ENCODE measurements around the gene NSUN7.

The NSUN7 gene

GRCh38 chr4:40788331-40788730 lies 38.6 kb downstream of the NSUN7 start:
- DNase-seq (ENCODE audit: low read depth, low spot score), result no peak
- no peak overlapping the region for H3K4me3 ChIP-seq (ENCODE audit: insufficient read length, low read depth)
- H3K4me1 ChIP-seq (ENCODE audit: insufficient read depth, insufficient read length), result no peaks in the 10 kb centered on the region
- TF ChIP-seq ZNF274 (IDR thresholded peaks at IDR 0.05; ENCODE audit: low read depth, low read length) (no peak), SUZ12 (IDR thresholded peaks at IDR 0.05; ENCODE audit: extremely low read depth, insufficient read depth, insufficient read length) (no peak), YY1 (IDR thresholded peaks at IDR 0.05; ENCODE audit: insufficient read depth, insufficient read length) (no peak)
- no peaks in the 10 kb centered on the region for H3K36me3 ChIP-seq (ENCODE audit: insufficient read depth, insufficient read length, low read length)
- H3K9ac ChIP-seq (ENCODE audit: insufficient read length, low read depth), result no peak overlapping the region
- no peaks in the 10 kb centered on the region for H3K27me3 ChIP-seq (ENCODE audit: insufficient read depth, insufficient read length)
- H3K9me3 ChIP-seq (ENCODE audit: insufficient read depth, low read length), result no peaks in the 10 kb centered on the region

DNA sequence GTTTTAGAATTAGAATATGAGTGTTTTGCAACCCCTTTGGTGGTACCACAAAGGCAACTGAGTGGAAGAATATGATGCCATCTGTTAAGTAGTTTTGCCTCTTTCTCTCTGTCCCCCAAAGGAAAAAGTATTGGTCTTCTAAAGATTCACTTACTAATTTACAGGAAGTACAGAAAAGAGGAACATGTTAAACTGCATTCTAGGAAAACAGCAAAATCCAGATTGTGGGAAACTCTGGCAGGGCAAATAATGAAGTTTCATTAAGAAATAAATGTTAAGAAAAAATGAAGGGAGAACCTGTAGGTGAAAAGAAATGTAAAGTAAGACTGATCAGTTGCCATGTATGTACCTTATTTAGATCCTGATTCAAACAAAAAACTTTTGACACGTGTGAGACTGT lies 39.3 kb downstream of the NSUN7 start:
- Histone ChIP-seq H3K27me3 (ENCODE audit: insufficient read depth, insufficient read length) (no peaks in the 10 kb centered on the region), H3K9me3 (ENCODE audit: insufficient read depth, low read length) (no peaks in the 10 kb centered on the region), H3K9ac (ENCODE audit: insufficient read length, low read depth) (no peak overlapping the region), H3K4me3 (ENCODE audit: insufficient read length, low read depth) (no peak overlapping the region), H3K4me1 (ENCODE audit: insufficient read depth, insufficient read length) (no peaks in the 10 kb centered on the region), H3K36me3 (ENCODE audit: insufficient read depth, insufficient read length, low read length) (no peaks in the 10 kb centered on the region)
- TF ChIP-seq SUZ12 (IDR thresholded peaks at IDR 0.05; ENCODE audit: extremely low read depth, insufficient read depth, insufficient read length) (no peak), YY1 (IDR thresholded peaks at IDR 0.05; ENCODE audit: insufficient read depth, insufficient read length) (no peak), ZNF274 (IDR thresholded peaks at IDR 0.05; ENCODE audit: low read depth, low read length) (no peak)
- DNase-seq (ENCODE audit: low read depth, low spot score), result no peak

- Histone ChIP-seq H3K27me3 (ENCODE audit: insufficient read depth, insufficient read length) (no peaks in the 10 kb centered on the region), H3K4me1 (ENCODE audit: insufficient read depth, insufficient read length) (no peaks in the 10 kb centered on the region), H3K9me3 (ENCODE audit: insufficient read depth, low read length) (no peaks in the 10 kb centered on the region), H3K36me3 (ENCODE audit: insufficient read depth, insufficient read length, low read length) (no peaks in the 10 kb centered on the region), H3K4me3 (ENCODE audit: insufficient read length, low read depth) (no peak overlapping the region), H3K9ac (ENCODE audit: insufficient read length, low read depth) (no peak overlapping the region)
- TF ChIP-seq SUZ12 (IDR thresholded peaks at IDR 0.05; ENCODE audit: extremely low read depth, insufficient read depth, insufficient read length), result no peak
- no peak for TF ChIP-seq ZNF274 (IDR thresholded peaks at IDR 0.05; ENCODE audit: low read depth, low read length)
- no peak for TF ChIP-seq YY1 (IDR thresholded peaks at IDR 0.05; ENCODE audit: insufficient read depth, insufficient read length)
- DNase-seq (ENCODE audit: low read depth, low spot score), result no peak
Observed at GRCh38 chr4:40789771-40790170, 40.0 kb downstream of the NSUN7 start.

- H3K4me1 ChIP-seq (ENCODE audit: insufficient read depth, insufficient read length), result no peaks in the 10 kb centered on the region
- no peaks in the 10 kb centered on the region for H3K9me3 ChIP-seq (ENCODE audit: insufficient read depth, low read length)
- no peak overlapping the region for H3K9ac ChIP-seq (ENCODE audit: insufficient read length, low read depth)
- H3K36me3 ChIP-seq (ENCODE audit: insufficient read depth, insufficient read length, low read length), result no peaks in the 10 kb centered on the region
- no peak for DNase-seq (ENCODE audit: low read depth, low spot score)
- no peak overlapping the region for H3K4me3 ChIP-seq (ENCODE audit: insufficient read length, low read depth)
- TF ChIP-seq SUZ12 (IDR thresholded peaks at IDR 0.05; ENCODE audit: extremely low read depth, insufficient read depth, insufficient read length) (no peak), ZNF274 (IDR thresholded peaks at IDR 0.05; ENCODE audit: low read depth, low read length) (no peak), YY1 (IDR thresholded peaks at IDR 0.05; ENCODE audit: insufficient read depth, insufficient read length) (no peak)
- no peaks in the 10 kb centered on the region for H3K27me3 ChIP-seq (ENCODE audit: insufficient read depth, insufficient read length)
Observed at GRCh38 chr4:40800064-40800463, 50.3 kb downstream of the NSUN7 start.

- TF ChIP-seq SUZ12 (IDR thresholded peaks at IDR 0.05; ENCODE audit: extremely low read depth, insufficient read depth, insufficient read length), result no peak
- TF ChIP-seq ZNF274 (IDR thresholded peaks at IDR 0.05; ENCODE audit: low read depth, low read length), result no peak
- no peak for TF ChIP-seq YY1 (IDR thresholded peaks at IDR 0.05; ENCODE audit: insufficient read depth, insufficient read length)
- H3K4me1 ChIP-seq (ENCODE audit: insufficient read depth, insufficient read length), result no peaks in the 10 kb centered on the region
- no peaks in the 10 kb centered on the region for H3K27me3 ChIP-seq (ENCODE audit: insufficient read depth, insufficient read length)
- no peak overlapping the region for H3K9ac ChIP-seq (ENCODE audit: insufficient read length, low read depth)
- H3K36me3 ChIP-seq (ENCODE audit: insufficient read depth, insufficient read length, low read length), result no peaks in the 10 kb centered on the region
- no peak for DNase-seq (ENCODE audit: low read depth, low spot score)
- no peaks in the 10 kb centered on the region for H3K9me3 ChIP-seq (ENCODE audit: insufficient read depth, low read length)
- no peak overlapping the region for H3K4me3 ChIP-seq (ENCODE audit: insufficient read length, low read depth)
Observed at GRCh38 chr4:40804598-40804997, 54.8 kb downstream of the NSUN7 start.

DNA sequence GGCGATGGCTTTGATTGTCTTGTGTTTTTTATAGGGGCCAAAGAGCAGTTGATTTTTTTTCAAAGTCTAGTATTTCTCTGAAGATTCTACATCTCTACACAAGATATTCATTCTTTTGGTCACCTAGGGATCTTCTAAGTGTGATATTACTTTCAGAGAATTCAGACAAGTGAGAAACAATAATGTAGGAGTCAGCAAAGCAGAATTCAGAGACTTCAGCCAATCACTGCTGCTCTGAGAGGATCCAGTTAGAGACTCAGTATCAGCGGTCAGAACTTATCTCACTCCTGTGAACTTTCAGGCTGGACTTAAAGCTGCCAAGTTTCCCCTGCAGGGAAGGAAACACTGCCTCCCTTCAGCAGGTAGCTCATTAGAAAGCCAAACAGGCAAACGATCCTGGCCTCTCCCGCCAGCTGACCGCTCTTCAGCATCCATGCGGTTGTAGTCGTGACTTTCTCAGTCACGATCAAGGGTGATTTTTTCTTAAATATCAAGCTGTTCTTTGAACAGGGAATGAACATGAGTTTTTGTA lies 59.2 kb downstream of the NSUN7 start:
- DNase-seq (ENCODE audit: low read depth, low spot score), result no peak
- Histone ChIP-seq H3K4me3 (ENCODE audit: insufficient read length, low read depth) (no peak overlapping the region), H3K9ac (ENCODE audit: insufficient read length, low read depth) (no peak overlapping the region)

DNA sequence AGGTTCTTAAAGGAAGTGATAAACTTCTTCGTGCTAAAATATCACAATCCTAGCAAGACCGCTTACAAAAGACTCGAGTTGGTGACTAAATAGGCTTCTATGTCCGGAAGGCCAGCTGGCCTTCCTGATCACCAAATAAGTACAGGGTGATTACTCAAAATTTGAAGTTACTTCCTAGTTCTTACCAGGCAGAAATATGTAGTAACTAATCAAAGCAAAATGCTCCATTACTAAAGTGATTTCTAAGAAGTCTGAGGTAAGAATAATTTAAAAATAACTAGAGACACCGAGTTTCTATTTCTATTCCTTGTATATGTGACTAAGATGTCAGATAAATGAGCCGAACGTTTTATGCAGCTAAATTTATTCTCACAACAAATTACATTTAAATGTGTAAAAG lies 62.2 kb downstream of the NSUN7 start:
- H3K4me3 ChIP-seq (ENCODE audit: insufficient read length, low read depth), result no peak overlapping the region
- no peaks in the 10 kb centered on the region for H3K4me1 ChIP-seq (ENCODE audit: insufficient read depth, insufficient read length)
- H3K9me3 ChIP-seq (ENCODE audit: insufficient read depth, low read length), result no peaks in the 10 kb centered on the region
- peaks cover 23% of the 10 kb centered on the region for H3K36me3 ChIP-seq (ENCODE audit: insufficient read depth, insufficient read length, low read length)
- H3K27me3 ChIP-seq (ENCODE audit: insufficient read depth, insufficient read length), result no peaks in the 10 kb centered on the region
- no peak overlapping the region for H3K9ac ChIP-seq (ENCODE audit: insufficient read length, low read depth)
- DNase-seq (ENCODE audit: low read depth, low spot score), result no peak
- no peak for TF ChIP-seq ZNF274 (IDR thresholded peaks at IDR 0.05; ENCODE audit: low read depth, low read length)
- no peak for TF ChIP-seq YY1 (IDR thresholded peaks at IDR 0.05; ENCODE audit: insufficient read depth, insufficient read length)
- no peak for TF ChIP-seq SUZ12 (IDR thresholded peaks at IDR 0.05; ENCODE audit: extremely low read depth, insufficient read depth, insufficient read length)

More for the DNA sequence above, 59.2 kb downstream of the NSUN7 start:
- no peaks in the 10 kb centered on the region for H3K4me1 ChIP-seq (ENCODE audit: insufficient read depth, insufficient read length)
- TF ChIP-seq ZNF274 (IDR thresholded peaks at IDR 0.05; ENCODE audit: low read depth, low read length), result no peak
- TF ChIP-seq YY1 (IDR thresholded peaks at IDR 0.05; ENCODE audit: insufficient read depth, insufficient read length), result no peak
- no peak for TF ChIP-seq SUZ12 (IDR thresholded peaks at IDR 0.05; ENCODE audit: extremely low read depth, insufficient read depth, insufficient read length)
- H3K9me3 ChIP-seq (ENCODE audit: insufficient read depth, low read length), result no peaks in the 10 kb centered on the region
- peaks cover 4% of the 10 kb centered on the region for H3K36me3 ChIP-seq (ENCODE audit: insufficient read depth, insufficient read length, low read length)
- no peaks in the 10 kb centered on the region for H3K27me3 ChIP-seq (ENCODE audit: insufficient read depth, insufficient read length)
